HG03521 (cell line): ENCODE data around the gene ACKR4.
"Not testable (repeated sequence)": the region's sequence is repeated elsewhere in the genome, so short reads cannot be mapped to it uniquely, and the experiment has no call there.

ENCODE experiments used
- ATAC-seq: cut with Tn5 transposase; IDR thresholded peaks from one replicate; pipeline ENCODE4 v1.9.1; 2021; ENCODE audit warnings: mild to moderate bottlenecking, moderate library complexity; ENCODE audit not compliant: unreplicated experiment

The ACKR4 gene

DNA sequence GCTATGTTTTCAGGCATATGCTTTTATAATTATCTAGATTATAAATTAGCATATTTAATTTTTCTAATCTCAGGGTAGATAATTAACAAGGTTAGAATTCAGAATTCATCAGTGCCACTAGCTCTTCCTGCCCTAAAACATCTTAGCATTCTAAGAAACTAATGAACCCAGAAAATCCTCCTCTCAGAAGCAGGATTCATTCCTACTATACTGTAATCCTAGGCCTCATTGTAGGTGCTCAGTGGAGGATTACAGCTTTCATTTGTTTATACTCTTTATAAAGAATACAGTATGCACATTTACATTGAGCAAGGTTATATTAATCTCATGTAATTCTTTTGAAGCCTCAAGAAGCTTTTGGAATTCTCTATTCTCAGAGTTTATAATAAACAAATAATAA, 41.6 kb downstream of the ACKR4 start:
- ATAC-seq: no peak

DNA sequence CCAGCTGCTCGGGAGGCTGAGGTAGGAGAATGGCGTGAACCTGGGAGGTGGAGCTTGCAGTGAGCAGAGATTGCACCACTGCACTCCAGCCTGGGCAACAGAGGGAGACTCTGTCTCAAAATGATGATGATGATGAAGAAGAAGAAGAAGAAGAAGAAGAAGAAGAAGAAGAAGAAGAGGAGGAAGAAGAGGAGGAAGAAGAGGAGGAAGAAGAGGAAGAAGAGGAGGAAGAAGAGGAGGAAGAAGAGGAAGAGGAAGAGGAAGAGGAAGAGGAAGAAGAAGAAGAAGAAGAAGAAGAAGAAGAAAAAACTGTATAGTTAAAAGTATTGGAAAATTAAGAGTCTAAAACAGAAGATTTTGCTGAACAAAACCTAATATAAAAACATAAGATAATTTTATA, 44.4 kb downstream of the ACKR4 start:
- ATAC-seq: not testable (repeated sequence)

DNA sequence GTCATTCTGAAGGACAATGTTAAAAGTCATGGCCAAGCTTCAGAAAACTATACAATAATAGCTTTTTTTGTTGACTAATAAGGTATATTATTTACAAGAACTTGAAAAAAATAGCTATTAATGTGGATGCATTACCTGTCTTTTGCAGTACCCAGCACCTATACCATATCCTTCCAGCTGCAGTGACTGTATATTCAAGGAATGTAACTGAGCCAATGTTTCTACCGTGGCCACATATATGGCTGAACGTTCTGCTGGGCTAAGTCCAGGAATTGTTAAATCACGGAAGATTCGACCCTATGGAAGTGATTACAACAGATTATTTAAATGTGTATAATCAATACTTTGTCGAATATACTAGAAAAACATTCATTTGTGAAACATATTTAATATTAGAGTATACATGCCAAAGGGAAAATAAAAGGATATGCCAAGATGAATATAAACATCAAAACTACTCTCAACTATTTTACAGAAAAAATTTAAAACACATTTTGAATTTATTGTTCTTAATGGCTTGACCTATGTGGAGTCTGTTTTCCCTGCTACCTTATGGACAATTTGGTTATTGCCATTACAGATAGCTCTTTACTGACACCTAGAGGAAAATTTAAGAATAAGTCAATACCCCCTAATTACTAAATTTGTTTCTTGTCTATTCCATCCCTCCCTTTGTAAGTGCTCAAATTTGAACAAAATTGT, 44.9 kb downstream of the ACKR4 start:
- no peak for ATAC-seq

DNA sequence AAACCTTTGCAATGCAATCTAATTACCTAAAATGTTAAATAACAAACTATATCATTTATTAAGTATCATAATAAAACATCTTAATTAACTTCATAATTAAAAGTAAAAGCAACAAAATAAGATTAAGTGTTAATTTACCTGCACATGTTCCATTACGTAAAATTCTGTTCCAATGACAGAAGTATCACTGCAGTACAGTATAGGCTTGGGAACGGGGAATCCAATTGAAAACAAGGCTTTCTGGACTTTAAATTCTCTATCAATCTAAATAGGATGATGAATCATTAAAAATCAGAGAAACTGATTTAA, 45.4 kb downstream of the ACKR4 start:
- no peak for ATAC-seq

DNA sequence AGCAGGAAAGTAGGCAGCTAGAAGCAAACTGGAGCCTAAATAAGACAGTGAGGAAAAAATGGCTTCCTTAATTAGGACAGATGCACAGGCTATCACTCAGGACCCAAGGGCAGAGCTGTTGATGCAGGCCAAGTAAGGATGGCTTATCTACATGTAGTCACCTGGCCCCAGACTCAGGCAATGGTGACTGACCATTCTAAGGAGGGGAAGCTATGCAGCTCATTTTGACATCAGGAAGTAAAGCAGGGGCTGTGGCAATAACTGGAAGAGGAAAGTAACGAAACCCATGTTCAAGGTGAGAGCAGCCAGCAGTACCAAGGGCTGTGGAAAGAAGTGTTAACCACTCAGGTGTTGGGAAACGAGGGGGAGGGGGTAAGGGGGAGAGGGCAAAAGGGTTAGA, 46.3 kb downstream of the ACKR4 start:
- no peak for ATAC-seq

DNA sequence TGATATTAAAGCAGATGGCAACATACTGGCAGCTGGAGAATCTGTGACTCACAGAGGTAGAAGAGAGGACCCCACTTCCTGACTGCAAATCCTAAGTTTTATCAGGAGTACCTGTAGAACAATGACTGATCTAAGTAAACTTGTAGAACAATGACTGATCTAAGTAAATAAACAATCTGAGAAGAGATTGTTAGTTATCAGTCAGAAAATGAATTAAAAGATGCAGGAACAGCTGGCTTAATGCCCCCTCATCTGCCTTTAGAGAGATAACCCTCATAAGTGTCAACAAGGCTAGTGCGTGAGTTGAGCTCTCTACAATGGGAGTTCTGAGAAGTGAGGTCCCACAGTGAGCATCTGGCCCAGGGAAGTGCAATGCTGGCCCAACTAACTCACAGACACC, 48.0 kb downstream of the ACKR4 start:
- no peak for ATAC-seq

DNA sequence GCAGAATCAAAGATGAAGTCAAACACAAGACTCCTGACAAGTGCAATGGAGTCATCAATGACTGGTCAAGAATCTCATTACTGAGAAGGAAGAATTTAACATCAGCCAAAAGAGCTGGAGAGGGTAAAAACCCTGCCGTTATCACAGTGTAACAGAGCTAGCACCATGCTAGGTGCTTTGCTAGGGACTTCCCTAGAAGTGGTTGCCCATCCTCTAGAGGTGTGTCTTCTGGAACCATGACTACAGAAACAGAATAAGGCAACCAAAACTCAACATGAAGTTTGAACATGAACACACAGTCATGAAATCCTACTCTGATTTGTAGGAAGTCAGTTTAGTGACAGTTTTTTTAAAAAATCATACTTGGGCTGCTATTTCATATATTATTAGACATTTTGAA, 53.1 kb downstream of the ACKR4 start:
- ATAC-seq: no peak
